GM23338 (cell line): ENCODE results near the gene PPP2R5C. TPM values are rescaled to one million over a fixed set of nuclear protein-coding genes. Genes with fewer than 3 reads are reported as not detected.

Experiments
- ATAC-seq: fragments of 200-7000 bp; cut with Tn5 transposase; 3 replicates; pipeline ENCODE4 v1.9.1; 2020
- DNase-seq: peaks from one replicate; pipeline ENCODE4 v3.0.0-alpha.2; 2015; ENCODE audit warnings: low spot score
- H2AFZ ChIP-seq: fragments of 200-600 bp; sonication (generic); 2 replicates; pipeline ENCODE4 v1.8.0; 2016; ENCODE audit warnings: antibody characterized with exemption, mild to moderate bottlenecking, moderate library complexity
- H3F3A ChIP-seq: fragments of 200-600 bp; sonication (generic); replicated peaks from 2 replicates; pipeline ENCODE4 v1.8.0; 2017; ENCODE audit warnings: antibody characterized with exemption, mixed run types, low read depth
- H3K27ac ChIP-seq: fragments of 200-600 bp; sonication (generic); 2 replicates; pipeline ENCODE4 v1.6.1; 2016; ENCODE audit warnings: low read depth
- H3K27me3 ChIP-seq: fragments of 200-600 bp; sonication (generic); 2 replicates; pipeline ENCODE4 v1.8.0; 2016; ENCODE audit warnings: mild to moderate bottlenecking, mixed run types, moderate library complexity; ENCODE audit not compliant: insufficient read depth
- H3K36me3 ChIP-seq: fragments of 200-600 bp; sonication (generic); 2 replicates; pipeline ENCODE4 v1.8.0; 2016; ENCODE audit warnings: mild to moderate bottlenecking; ENCODE audit not compliant: insufficient read depth
- H3K4me1 ChIP-seq: fragments of 200-600 bp; sonication (generic); 2 replicates; pipeline ENCODE4 v1.8.0; 2016; ENCODE audit warnings: mild to moderate bottlenecking, moderate library complexity; ENCODE audit not compliant: insufficient read depth
- H3K4me2 ChIP-seq: fragments of 200-600 bp; sonication (generic); 2 replicates; pipeline ENCODE4 v1.7.1; 2017; ENCODE audit warnings: mixed run types
- H3K4me3 ChIP-seq: fragments of 200-600 bp; sonication (generic); 2 replicates; pipeline ENCODE4 v1.6.1; 2016; ENCODE audit warnings: mixed run types
- H3K79me2 ChIP-seq: fragments of 200-600 bp; sonication (generic); replicated peaks from 2 replicates; pipeline ENCODE4 v1.8.0; 2017; ENCODE audit warnings: mild to moderate bottlenecking; ENCODE audit not compliant: insufficient read depth
- H3K9me2 ChIP-seq: fragments of 200-600 bp; sonication (generic); 2 replicates; pipeline ENCODE4 v1.8.0; 2017; ENCODE audit not compliant: insufficient read depth
- H4K20me1 ChIP-seq: fragments of 200-600 bp; sonication (generic); replicated peaks from 2 replicates; pipeline ENCODE4 v1.8.0; 2017; ENCODE audit warnings: mild to moderate bottlenecking; ENCODE audit not compliant: insufficient read depth
- H3K27ac Mint-ChIP-seq: 2 replicates; pipeline ENCODE4 v1.8.0; 2020; ENCODE audit warnings: inconsistent platforms, mild to moderate bottlenecking, moderate library complexity, mixed read lengths
- H3K27me3 Mint-ChIP-seq: 3 replicates; pipeline ENCODE4 v1.8.0; 2022; ENCODE audit warnings: low read depth, mild to moderate bottlenecking, moderate library complexity, mixed read lengths, inconsistent platforms; ENCODE audit not compliant: insufficient read depth, poor library complexity
- H3K36me3 Mint-ChIP-seq: 3 replicates; pipeline ENCODE4 v1.8.0; 2021; ENCODE audit warnings: low read depth, mild to moderate bottlenecking, inconsistent platforms, moderate library complexity, mixed read lengths
- H3K4me1 Mint-ChIP-seq: 3 replicates; pipeline ENCODE4 v1.8.0; 2020; ENCODE audit warnings: mild to moderate bottlenecking, inconsistent platforms, mixed read lengths
- H3K4me3 Mint-ChIP-seq: 3 replicates; pipeline ENCODE4 v1.8.0; 2021; ENCODE audit warnings: moderate library complexity, mild to moderate bottlenecking, inconsistent platforms, mixed read lengths
- H3K9me3 Mint-ChIP-seq: 3 replicates; pipeline ENCODE4 v1.8.0; 2020; ENCODE audit warnings: moderate library complexity, mild to moderate bottlenecking, inconsistent platforms, mixed read lengths
- CREB1 ChIP-seq: fragments of 250-450 bp; sonication (Bioruptor Pico); IDR thresholded peaks from 2 replicates; pipeline ENCODE4 v1.5.0; 2020; ENCODE audit warnings: low read depth, mild to moderate bottlenecking, moderate library complexity
- CTCF ChIP-seq, 2 experiments: fragments of 200-600 bp in 1 of 2; sonication (generic) in 1 of 2; conservative IDR thresholded peaks; 2 replicates each; pipeline versions ENCODE4 v1.5.1 to v1.6.1; 2016 to 2017; ENCODE audit warnings: antibody characterized with exemption in 2 of 2, low read depth in 2 of 2, mild to moderate bottlenecking in 2 of 2, moderate library complexity in 1 of 2
- ETS1 ChIP-seq: IDR thresholded peaks from 2 replicates; pipeline ENCODE4 v1.6.1; 2016; ENCODE audit warnings: antibody characterized with exemption
- EZH2 ChIP-seq: fragments of 200-600 bp; sonication (generic); IDR thresholded peaks from one replicate; pipeline ENCODE4 v1.8.0; 2017; ENCODE audit warnings: antibody characterized with exemption, mild to moderate bottlenecking, low read depth; ENCODE audit not compliant: unreplicated experiment
- EZH2phosphoT487 ChIP-seq: fragments of 200-600 bp; sonication (generic); IDR thresholded peaks from one replicate; pipeline ENCODE4 v1.8.1; 2018; ENCODE audit warnings: antibody characterized with exemption; ENCODE audit not compliant: unreplicated experiment
- JUNB ChIP-seq: IDR thresholded peaks from one replicate; pipeline ENCODE4 v1.6.1; 2016; ENCODE audit warnings: antibody characterized with exemption; ENCODE audit not compliant: unreplicated experiment
- NANOG ChIP-seq: IDR thresholded peaks from 2 replicates; pipeline ENCODE4 v1.6.1; 2016; ENCODE audit warnings: antibody characterized with exemption, borderline replicate concordance
- POLR2AphosphoS5 ChIP-seq: IDR thresholded peaks from 2 replicates; pipeline ENCODE4 v1.6.1; 2016; ENCODE audit warnings: antibody characterized with exemption, low read depth
- REST ChIP-seq: IDR thresholded peaks from one replicate; pipeline ENCODE4 v1.6.1; 2018; ENCODE audit warnings: antibody characterized with exemption; ENCODE audit not compliant: unreplicated experiment
- STAT1 ChIP-seq: IDR thresholded peaks from one replicate; pipeline ENCODE4 v1.6.1; 2016; ENCODE audit warnings: antibody characterized with exemption; ENCODE audit not compliant: unreplicated experiment
- ZNF114 ChIP-seq: fragments of 250-450 bp; sonication (Bioruptor Pico); IDR thresholded peaks from 2 replicates; pipeline ENCODE4 v1.5.0; 2020; ENCODE audit warnings: mild to moderate bottlenecking, moderate library complexity
- ZNF331 ChIP-seq: fragments of 250-450 bp; sonication (Bioruptor Pico); IDR thresholded peaks from 2 replicates; pipeline ENCODE4 v1.5.0; 2020; ENCODE audit warnings: low read depth, mild to moderate bottlenecking, moderate library complexity
- ZNF462 ChIP-seq: fragments of 250-450 bp; sonication (Bioruptor Pico); IDR thresholded peaks from 2 replicates; pipeline ENCODE4 v1.5.0; 2020; ENCODE audit warnings: mild to moderate bottlenecking, moderate library complexity
- polyA plus RNA-seq: library from polyadenylated mRNA; unstranded; fragments of >200 nt; fragmentation: Nextera tagmentation; extraction: Ambion mirVana; gene quantifications from 2 replicates; pipeline ENCODE4 v1.2.1, GENCODE V29; 2016
- total RNA-seq: library from RNA; depleted of rRNA; stranded (reverse); fragments of >200 nt; shearing (Covaris generic); gene quantifications from 2 replicates; pipeline ENCODE4 v1.2.3, GENCODE V29; 2014

PPP2R5C gene
- total and polyA plus RNA-seq, 2 experiments from 2014 or later = 75.4 to 79.7 TPM

- Histone ChIP-seq H3K79me2 (peaks cover 44% of the 10 kb centered on the region), H4K20me1 (peaks cover 36% of the 10 kb centered on the region)
Measured at GRCh38 chr14:101873076-101873825, 111.7 kb downstream of the PPP2R5C start.

More at GRCh38 chr14:101873076-101873825, 111.7 kb downstream of the PPP2R5C start:
- H3K27ac ChIP-seq = no peak overlapping the region
- H3K9me3 Mint-ChIP-seq = no peaks in the 10 kb centered on the region
- H3K4me1 ChIP-seq = no peaks in the 10 kb centered on the region
- H3K27me3 ChIP-seq = no peaks in the 10 kb centered on the region
- no peaks in the 10 kb centered on the region for H3K36me3 Mint-ChIP-seq
- no peak overlapping the region for H2AFZ ChIP-seq
- H3K27ac Mint-ChIP-seq = no peak overlapping the region
- no peak for TF ChIP-seq POLR2AphosphoS5
- no peak for TF ChIP-seq REST
- no peak for TF ChIP-seq ETS1
- no peak for TF ChIP-seq ZNF462 (CRISPR knock-in tag)
- no peak for TF ChIP-seq STAT1
- TF ChIP-seq CTCF (conservative IDR thresholded peaks at IDR 0.05; ENCODE audit: low read depth in 2 of 2) = no peak
- no peak for TF ChIP-seq CREB1
- TF ChIP-seq ZNF114 = no peak
- TF ChIP-seq EZH2 = no peak
- no peak for TF ChIP-seq JUNB
- TF ChIP-seq EZH2phosphoT487 = no peak
- no peak for TF ChIP-seq NANOG
- TF ChIP-seq ZNF331 (CRISPR knock-in tag) = no peak
- ATAC-seq (no peak), DNase-seq (no peak)
- H3K4me2 ChIP-seq = no peak overlapping the region
- peaks cover 2% of the 10 kb centered on the region for H3K27me3 Mint-ChIP-seq
- H3K4me3 Mint-ChIP-seq = no peak overlapping the region
- no peaks in the 10 kb centered on the region for H3K4me1 Mint-ChIP-seq
- no peaks in the 10 kb centered on the region for H3K9me2 ChIP-seq
- H3K4me3 ChIP-seq = no peak overlapping the region
- H3F3A ChIP-seq = no peaks in the 10 kb centered on the region
- H3K36me3 ChIP-seq = no peaks in the 10 kb centered on the region
